PC-3 (cell line): ENCODE measurements around the gene ZNF532. TPM values are rescaled to one million over a fixed set of nuclear protein-coding genes. Genes with fewer than 3 reads are reported as not detected.
A peak's percentile ranks its signal among the peaks of the same experiment; 100 is the strongest.

Source experiments
- ATAC-seq: fragments of 200-7000 bp; cut with Tn5 transposase; 2 replicates; pipeline ENCODE4 v1.9.1; 2020; ENCODE audit warnings: mild to moderate bottlenecking, moderate library complexity
- BruUV-seq: library from RNA; stranded (reverse); fragments of 400-500 nt; replicated peaks from 2 replicates; lab custom pipeline; 2021; lab: Mats Ljungman, UMichigan
- CTCF ChIA-PET: fragments of 300-600 bp; sonication (Branson Sonifier 250); formaldehyde crosslinking; loops from one replicate; lab custom pipeline; 2022; ENCODE audit warnings: antibody characterized with exemption; lab: Charles Lee
- POLR2A ChIA-PET: fragments of 300-600 bp; sonication (Branson Sonifier 250); formaldehyde crosslinking; loops from one replicate; lab custom pipeline; 2022; ENCODE audit warnings: antibody characterized with exemption; ENCODE audit not compliant: unreplicated experiment; lab: Charles Lee
- DNase-seq: peaks from one replicate; pipeline ENCODE4 v3.0.0-alpha.2; 2015
- H2AFZ ChIP-seq: fragments of 300-600 bp; sonication (generic); 2 replicates; pipeline ENCODE4 v1.6.0; 2016; ENCODE audit warnings: antibody characterized with exemption, low read length
- H3F3A ChIP-seq: fragments of 300-600 bp; sonication (generic); one replicate; pipeline ENCODE4 v1.6.0; 2017; ENCODE audit warnings: antibody characterized with exemption, low read length, control low read depth, mild to moderate bottlenecking; ENCODE audit not compliant: unreplicated experiment
- H3K27ac ChIP-seq: fragments of 300-600 bp; sonication (generic); 2 replicates; pipeline ENCODE4 v1.5.1; 2016; ENCODE audit warnings: mild to moderate bottlenecking, low read length
- H3K27me3 ChIP-seq: fragments of 300-600 bp; sonication (generic); 2 replicates; pipeline ENCODE4 v1.6.1; 2016; ENCODE audit warnings: low read length, mixed read lengths
- H3K36me3 ChIP-seq: fragments of 300-600 bp; sonication (generic); 2 replicates; pipeline ENCODE4 v1.6.1; 2016; ENCODE audit warnings: low read depth, mixed run types, low read length, mixed read lengths
- H3K4me1 ChIP-seq: fragments of 300-600 bp; sonication (generic); 2 replicates; pipeline ENCODE4 v1.5.1; 2016; ENCODE audit warnings: low read length; ENCODE audit not compliant: insufficient read depth
- H3K4me2 ChIP-seq: fragments of 300-600 bp; sonication (generic); 2 replicates; pipeline ENCODE4 v1.6.0; 2016; ENCODE audit warnings: low read length
- H3K4me3 ChIP-seq: fragments of 300-600 bp; sonication (generic); 2 replicates; pipeline ENCODE4 v1.5.1; 2016; ENCODE audit warnings: mild to moderate bottlenecking, low read length, mixed read lengths
- H3K79me2 ChIP-seq: fragments of 300-600 bp; sonication (generic); 2 replicates; pipeline ENCODE4 v1.6.1; 2017; ENCODE audit warnings: low read length, mixed read lengths
- H3K9ac ChIP-seq: fragments of 300-600 bp; sonication (generic); 2 replicates; pipeline ENCODE4 v1.6.0; 2016; ENCODE audit warnings: mild to moderate bottlenecking, low read length
- H3K9me2 ChIP-seq: fragments of 300-600 bp; sonication (generic); replicated peaks from 2 replicates; pipeline ENCODE4 v1.6.1; 2016; ENCODE audit warnings: mixed run types, low read length, mixed read lengths
- H3K9me3 ChIP-seq: fragments of 300-600 bp; sonication (generic); 2 replicates; pipeline ENCODE4 v1.6.1; 2016; ENCODE audit warnings: low read length, mixed read lengths
- H4K20me1 ChIP-seq: fragments of 300-600 bp; sonication (generic); 2 replicates; pipeline ENCODE4 v1.6.1; 2016; ENCODE audit warnings: low read length, mixed read lengths
- EZH2 ChIP-seq: fragments of 300-600 bp; sonication (generic); IDR thresholded peaks from one replicate; pipeline ENCODE4 v1.6.1; 2017; ENCODE audit warnings: antibody characterized with exemption, mild to moderate bottlenecking, low read length; ENCODE audit not compliant: unreplicated experiment
- EZH2phosphoT487 ChIP-seq: fragments of 300-600 bp; sonication (generic); IDR thresholded peaks from 2 replicates; pipeline ENCODE4 v1.6.1; 2018; ENCODE audit warnings: mild to moderate bottlenecking, antibody characterized with exemption, low read length, borderline replicate concordance
- intact Hi-C: fragments of 100-400 bp; cut with micrococcal nuclease; formaldehyde crosslinking; loops from 2 replicates; pipeline ENCODE4 v1.9.0; 2023
- total RNA-seq: library from RNA; depleted of rRNA; stranded (reverse); fragments of >200 nt; gene quantifications from 2 replicates; pipeline ENCODE4 v1.2.3, GENCODE V29; 2014
- TF ChIP-seq, protein P1 (sequence below): fragments of 300-600 bp; sonication (generic); conservative IDR thresholded peaks from 2 replicates; pipeline ENCODE4 v1.5.1; 2017; ENCODE audit warnings: antibody characterized with exemption, low read depth, mild to moderate bottlenecking, low read length

Gene ZNF532
- total RNA-seq, 1 experiment from 2014 or later = 47.3 TPM

- CTCF ChIA-PET = no interaction called here
- peaks cover 46% of the 10 kb centered on the region for H3K4me1 ChIP-seq
- H2AFZ ChIP-seq = no peak overlapping the region
- no peak overlapping the region for H3K4me3 ChIP-seq
- H3K27me3 ChIP-seq = no peaks in the 10 kb centered on the region
- no peaks in the 10 kb centered on the region for H3K9me2 ChIP-seq
- H4K20me1 ChIP-seq = no peaks in the 10 kb centered on the region
- intact Hi-C loops = no loop called here
- no peaks in the 10 kb centered on the region for H3K79me2 ChIP-seq
- no peaks in the 10 kb centered on the region for H3K9me3 ChIP-seq
- no TSS peak for BruUV-seq
- H3K36me3 ChIP-seq = no peaks in the 10 kb centered on the region
- H3K9ac ChIP-seq = no peak overlapping the region
- no peak for ATAC-seq
- no peak for DNase-seq
- H3K27ac ChIP-seq = no peak overlapping the region
- H3F3A ChIP-seq = peaks cover 8% of the 10 kb centered on the region
- POLR2A ChIA-PET = no interaction called here
- TF ChIP-seq EZH2phosphoT487 (no peak), EZH2 (no peak)
- TF ChIP-seq, protein P1, sequence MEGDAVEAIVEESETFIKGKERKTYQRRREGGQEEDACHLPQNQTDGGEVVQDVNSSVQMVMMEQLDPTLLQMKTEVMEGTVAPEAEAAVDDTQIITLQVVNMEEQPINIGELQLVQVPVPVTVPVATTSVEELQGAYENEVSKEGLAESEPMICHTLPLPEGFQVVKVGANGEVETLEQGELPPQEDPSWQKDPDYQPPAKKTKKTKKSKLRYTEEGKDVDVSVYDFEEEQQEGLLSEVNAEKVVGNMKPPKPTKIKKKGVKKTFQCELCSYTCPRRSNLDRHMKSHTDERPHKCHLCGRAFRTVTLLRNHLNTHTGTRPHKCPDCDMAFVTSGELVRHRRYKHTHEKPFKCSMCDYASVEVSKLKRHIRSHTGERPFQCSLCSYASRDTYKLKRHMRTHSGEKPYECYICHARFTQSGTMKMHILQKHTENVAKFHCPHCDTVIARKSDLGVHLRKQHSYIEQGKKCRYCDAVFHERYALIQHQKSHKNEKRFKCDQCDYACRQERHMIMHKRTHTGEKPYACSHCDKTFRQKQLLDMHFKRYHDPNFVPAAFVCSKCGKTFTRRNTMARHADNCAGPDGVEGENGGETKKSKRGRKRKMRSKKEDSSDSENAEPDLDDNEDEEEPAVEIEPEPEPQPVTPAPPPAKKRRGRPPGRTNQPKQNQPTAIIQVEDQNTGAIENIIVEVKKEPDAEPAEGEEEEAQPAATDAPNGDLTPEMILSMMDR = no peak
- no peak overlapping the region for H3K4me2 ChIP-seq
Observed at GRCh38 chr18:58996696-58997095, 132.0 kb downstream of the ZNF532 start.

GRCh38 chr18:58997811-58998337 lies 133.2 kb downstream of the ZNF532 start:
- Histone ChIP-seq H2AFZ (no peak overlapping the region), H3K4me3 (no peak overlapping the region), H4K20me1 (no peaks in the 10 kb centered on the region), H3F3A (peaks cover 4% of the 10 kb centered on the region), H3K79me2 (no peaks in the 10 kb centered on the region), H3K9ac (peak overlapping the region; percentile 2; the same call in 1 of the 2 replicates), H3K9me3 (no peaks in the 10 kb centered on the region), H3K36me3 (no peaks in the 10 kb centered on the region), H3K27me3 (no peaks in the 10 kb centered on the region), H3K27ac (peak overlapping the region; percentile 77), H3K9me2 (no peaks in the 10 kb centered on the region), H3K4me2 (peak overlapping the region; percentile 20), H3K4me1 (peaks cover 34% of the 10 kb centered on the region)
- TF ChIP-seq EZH2phosphoT487 = no peak
- TF ChIP-seq EZH2 = no peak
- TF ChIP-seq, protein P1 = no peak
- peak; percentile 31 for ATAC-seq
- ChIA-PET CTCF (no interaction called here), POLR2A (no interaction called here)
- intact Hi-C loops = no loop called here
- BruUV-seq = no TSS peak
- peak; percentile 55 for DNase-seq

DNA sequence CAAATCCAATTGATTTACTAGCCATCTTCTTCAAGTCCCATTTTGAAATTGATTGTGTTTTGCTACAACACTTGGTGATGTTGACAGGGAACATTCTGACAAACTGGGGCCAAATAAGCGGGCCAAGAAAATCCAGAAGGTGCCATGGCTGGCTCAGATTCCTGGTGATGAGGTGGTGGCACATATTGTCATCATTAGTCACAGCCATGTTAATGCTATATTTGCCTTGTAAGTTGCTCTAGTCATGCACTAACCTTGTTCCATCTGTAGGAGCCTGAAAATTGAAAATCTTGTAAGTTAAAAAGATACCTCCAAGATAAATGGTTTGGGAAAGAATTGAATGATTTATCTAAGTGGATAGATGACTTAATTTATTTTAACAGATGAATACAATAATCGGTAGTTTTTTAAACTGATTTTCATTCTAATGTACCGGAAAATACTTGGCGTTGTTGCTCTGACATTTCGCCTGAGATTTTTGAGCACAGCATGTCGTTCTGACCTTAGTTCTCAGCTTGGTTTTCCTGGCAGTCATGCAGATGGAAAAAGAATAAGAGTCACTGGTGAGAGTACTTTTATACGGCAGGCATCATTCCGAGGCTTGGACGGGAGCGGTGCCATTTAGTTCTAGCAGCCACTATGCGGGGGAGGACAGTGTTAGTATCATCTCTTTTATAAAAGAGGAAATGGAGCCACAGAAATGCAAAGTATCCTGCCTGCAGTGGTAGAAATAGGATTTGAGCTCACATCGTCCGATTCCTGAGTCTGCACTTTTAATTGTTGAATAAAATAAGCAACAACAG lies 133.9 kb downstream of the ZNF532 start:
- Histone ChIP-seq H3K4me3 (no peak overlapping the region), H3F3A (peaks cover 4% of the 10 kb centered on the region), H3K9me2 (no peaks in the 10 kb centered on the region), H2AFZ (no peak overlapping the region), H4K20me1 (no peaks in the 10 kb centered on the region), H3K27ac (peak overlapping the region; percentile 77), H3K9ac (peak overlapping the region; percentile 2; the same call in 1 of the 2 replicates), H3K36me3 (no peaks in the 10 kb centered on the region), H3K4me2 (peak overlapping the region; percentile 48), H3K79me2 (no peaks in the 10 kb centered on the region), H3K9me3 (no peaks in the 10 kb centered on the region), H3K27me3 (no peaks in the 10 kb centered on the region), H3K4me1 (peaks cover 27% of the 10 kb centered on the region)
- TF ChIP-seq EZH2phosphoT487 (no peak), EZH2 (no peak)
- TF ChIP-seq, protein P1 = no peak
- CTCF ChIA-PET = interaction anchor here (0.6 kb wide), 1 partner anchor 57 kb away, joined by 3 read pairs; no protein-coding TSS in a partner anchor
- BruUV-seq = no TSS peak
- ATAC-seq = peak; percentile 95
- POLR2A ChIA-PET = no interaction called here
- peak; percentile 82 for DNase-seq
- intact Hi-C loops = no loop called here
